Astrocyte of the spinal cord (primary cell): Measurements from ENCODE around the gene OPTC.

Experiments used
- DNase-seq: peaks from one replicate; pipeline ENCODE4 v3.0.0; 2011; ENCODE audit warnings: low read depth, low spot score
- H3K4me3 ChIP-seq: 2 replicates; pipeline ENCODE4 v1.5.1; 2011; ENCODE audit warnings: low read depth, mild to moderate bottlenecking, low read length, moderate library complexity
- CTCF ChIP-seq: IDR thresholded peaks from 2 replicates; pipeline ENCODE4 v1.5.1; 2012; ENCODE audit warnings: low read depth, mild to moderate bottlenecking, low read length, inconsistent platforms
- in situ Hi-C: cut with HindIII; loops from 2 replicates; pipeline ENCODE4 v1.10.0; 2017; ENCODE audit warnings: low sequenced_read_pairs

OPTC gene

GRCh38 chr1:203539831-203540546 is 46.0 kb downstream of the OPTC start:
- in situ Hi-C loops: no loop called here
- no peak for DNase-seq

GRCh38 chr1:203544485-203544884 is 50.5 kb downstream of the OPTC start:
- no peak overlapping the region for H3K4me3 ChIP-seq
- no peak for TF ChIP-seq CTCF
- in situ Hi-C loops: no loop called here

More at GRCh38 chr1:203539831-203540546, 46.0 kb downstream of the OPTC start:
- H3K4me3 ChIP-seq: no peak overlapping the region
- TF ChIP-seq CTCF: no peak

GRCh38 chr1:203544978-203545816 is 51.2 kb downstream of the OPTC start:
- no peak for TF ChIP-seq CTCF
- H3K4me3 ChIP-seq: no peak overlapping the region
- DNase-seq: no peak
- in situ Hi-C loops: no loop called here

More at GRCh38 chr1:203544485-203544884, 50.5 kb downstream of the OPTC start:
- DNase-seq: no peak

GRCh38 chr1:203546274-203546673 is 52.3 kb downstream of the OPTC start:
- H3K4me3 ChIP-seq: no peak overlapping the region
- in situ Hi-C loops: no loop called here
- DNase-seq: no peak
- TF ChIP-seq CTCF: no peak

- in situ Hi-C loops: no loop called here
- no peak overlapping the region for H3K4me3 ChIP-seq
- TF ChIP-seq CTCF: no peak
- DNase-seq: no peak
These were observed 53.2 kb downstream of the OPTC start for GRCh38 chr1:203547147-203547546.

- no peak for TF ChIP-seq CTCF
- H3K4me3 ChIP-seq: no peak overlapping the region
- in situ Hi-C loops: no loop called here
- no peak for DNase-seq
These were observed 53.9 kb downstream of the OPTC start for GRCh38 chr1:203547771-203548421.
